ENCODE results near the gene PHYKPL.

The PHYKPL gene

DNA sequence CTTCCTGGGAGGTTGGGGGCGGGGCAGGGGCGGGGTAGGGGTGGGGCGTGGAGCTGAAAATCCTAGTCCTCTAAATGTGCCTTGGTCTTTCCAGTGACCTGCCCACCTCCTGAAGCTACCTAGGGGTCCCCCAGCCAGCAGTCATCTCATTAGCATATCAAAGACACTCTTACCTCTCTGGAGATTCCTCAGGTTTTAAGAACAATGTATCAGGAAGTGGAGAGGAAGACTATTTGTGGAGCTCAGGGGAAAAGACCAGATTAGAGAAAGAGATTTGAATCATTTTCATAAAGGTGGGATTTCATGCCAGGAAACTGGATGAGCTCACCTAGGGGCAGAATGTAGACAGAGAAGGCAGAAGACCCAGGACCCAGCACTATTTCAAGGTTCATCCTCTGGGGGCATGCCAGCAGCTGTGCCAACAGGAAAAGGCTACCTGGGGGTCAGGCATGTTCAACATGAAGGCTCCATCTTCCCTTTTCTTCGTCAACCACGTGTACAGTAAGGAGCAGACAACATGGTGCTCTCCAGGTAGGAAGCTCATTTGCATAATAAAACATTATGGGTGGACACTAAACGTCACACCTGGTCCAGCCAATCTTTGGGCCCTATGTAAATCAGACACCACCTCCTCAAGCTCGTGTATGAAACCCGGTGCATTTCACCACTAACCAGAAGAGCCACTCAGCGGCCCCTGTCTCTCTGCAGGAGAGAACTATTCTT, 52.3 kb downstream of the PHYKPL start:
- DNase-seq, result no peak

- DNase-seq, result no peak
These were observed 55.0 kb downstream of the PHYKPL start for GRCh38 chr5:178177569-178177968.

- no peak for DNase-seq
These were observed 55.8 kb downstream of the PHYKPL start for GRCh38 chr5:178176791-178177190.

GRCh38 chr5:178174456-178174855, 58.1 kb downstream of the PHYKPL start:
- no peak for DNase-seq

DNA sequence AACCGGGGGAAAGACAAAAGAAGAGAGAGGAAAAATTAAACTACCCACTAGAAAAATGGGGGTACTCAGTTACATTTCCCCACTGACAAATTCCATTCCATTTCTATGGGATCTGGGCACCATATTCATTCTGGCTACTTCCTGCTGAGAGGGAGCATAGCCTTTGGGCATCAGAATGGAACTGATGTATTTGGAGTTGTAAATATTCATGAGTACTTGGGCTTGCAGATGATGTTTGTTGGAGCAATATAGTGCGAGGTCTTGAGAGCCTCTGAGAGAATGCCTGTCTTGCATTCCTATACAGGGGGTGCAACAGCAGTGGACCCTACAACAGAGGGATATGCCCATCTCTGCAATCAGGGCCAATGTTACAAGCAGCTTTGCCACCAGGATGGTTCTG, 62.1 kb downstream of the PHYKPL start:
- DNase-seq, result no peak

GRCh38 chr5:178165581-178165980, 67.0 kb downstream of the PHYKPL start:
- DNase-seq, result no peak

GRCh38 chr5:178163772-178164735, 68.5 kb downstream of the PHYKPL start:
- peak; percentile 78 for DNase-seq

DNA sequence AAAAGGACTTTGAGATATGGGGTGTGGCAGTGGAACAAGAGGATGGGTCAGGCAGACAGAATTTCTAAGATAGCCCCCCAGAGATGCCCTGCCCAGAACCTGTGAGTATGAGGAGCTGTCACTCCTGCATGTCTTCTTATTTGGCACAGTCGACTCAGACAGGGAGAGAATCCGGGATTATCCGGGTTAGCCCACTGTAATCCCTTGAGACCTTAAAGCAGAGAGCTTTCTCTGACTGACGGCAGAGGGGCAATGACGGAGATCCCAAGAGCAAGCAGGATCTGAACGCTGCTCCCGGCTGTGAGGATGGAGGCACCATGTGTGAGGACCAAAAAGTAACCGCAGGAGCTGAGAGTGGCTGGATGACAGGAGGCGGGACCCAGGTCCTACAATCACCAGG, 70.1 kb downstream of the PHYKPL start:
- DNase-seq, result no peak

DNA sequence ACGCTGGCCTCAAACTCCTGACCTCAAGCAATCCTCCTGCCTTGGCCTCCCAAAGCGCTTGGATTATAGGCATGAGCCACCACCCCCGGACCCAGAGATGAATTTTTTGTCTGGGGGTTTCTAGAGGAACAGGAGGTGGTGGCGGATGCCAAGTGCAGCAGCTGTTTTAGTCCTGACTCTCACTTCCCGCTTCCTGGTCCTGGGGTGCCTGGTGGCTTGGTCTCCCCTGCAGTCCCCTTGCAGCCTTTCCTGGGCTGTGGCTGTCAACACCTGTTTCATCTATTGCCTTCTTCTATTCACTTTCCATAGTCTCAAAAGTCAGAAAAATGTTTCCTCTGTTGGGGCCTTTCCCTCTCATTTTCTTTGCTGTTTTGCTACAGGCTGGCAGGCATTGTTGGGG, 72.4 kb downstream of the PHYKPL start:
- no peak for DNase-seq

All from NCI-H1092 treated with DMSO at 0.1 percent for 48 hours (cell line).